ENCODE measurements around the gene ALDH7A1.

- TF ChIP-seq CTCF (IDR thresholded peaks at IDR 0.05; ENCODE audit: insufficient read depth, low read length, poor library complexity, severe bottlenecking) = no peak
- no peak for TF ChIP-seq EZH2phosphoT487 (conservative IDR thresholded peaks at IDR 0.05; ENCODE audit: low read length)
These were observed 29.5 kb upstream of the ALDH7A1 start for GRCh38 chr5:126624534-126624933.
